NCI-H510A treated with DMSO at 0.1 percent for 48 hours (cell line): ENCODE measurements around the gene CALY.
A peak's percentile ranks its signal among the peaks of the same experiment; 100 is the strongest.

ENCODE experiments used
- DNase-seq: peaks from one replicate; lab custom pipeline; 2025; lab: John Stamatoyannopoulos, UW

The CALY gene

GRCh38 chr10:133311570-133311969, 25.1 kb downstream of the CALY start:
- no peak for DNase-seq

- no peak for DNase-seq
Observed at GRCh38 chr10:133310789-133311188, 25.9 kb downstream of the CALY start.

DNA sequence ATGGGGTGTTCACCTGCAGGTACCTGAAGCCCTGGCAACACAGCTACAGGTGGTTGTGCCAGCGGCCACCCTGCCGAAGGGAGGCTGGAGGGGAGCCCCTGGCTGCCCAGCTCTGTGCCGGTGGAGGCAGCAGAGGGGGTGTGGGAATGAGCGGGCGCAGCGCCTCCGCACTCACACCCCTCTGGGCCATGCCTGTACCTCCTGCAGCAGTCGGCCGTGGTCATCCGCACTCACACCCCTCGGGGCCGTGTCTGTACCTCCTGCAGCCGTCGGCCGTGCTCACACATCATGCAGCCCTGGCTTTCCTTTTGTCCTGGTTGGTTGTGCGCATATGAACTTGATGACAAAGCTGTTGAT, 26.3 kb downstream of the CALY start:
- DNase-seq = no peak

DNA sequence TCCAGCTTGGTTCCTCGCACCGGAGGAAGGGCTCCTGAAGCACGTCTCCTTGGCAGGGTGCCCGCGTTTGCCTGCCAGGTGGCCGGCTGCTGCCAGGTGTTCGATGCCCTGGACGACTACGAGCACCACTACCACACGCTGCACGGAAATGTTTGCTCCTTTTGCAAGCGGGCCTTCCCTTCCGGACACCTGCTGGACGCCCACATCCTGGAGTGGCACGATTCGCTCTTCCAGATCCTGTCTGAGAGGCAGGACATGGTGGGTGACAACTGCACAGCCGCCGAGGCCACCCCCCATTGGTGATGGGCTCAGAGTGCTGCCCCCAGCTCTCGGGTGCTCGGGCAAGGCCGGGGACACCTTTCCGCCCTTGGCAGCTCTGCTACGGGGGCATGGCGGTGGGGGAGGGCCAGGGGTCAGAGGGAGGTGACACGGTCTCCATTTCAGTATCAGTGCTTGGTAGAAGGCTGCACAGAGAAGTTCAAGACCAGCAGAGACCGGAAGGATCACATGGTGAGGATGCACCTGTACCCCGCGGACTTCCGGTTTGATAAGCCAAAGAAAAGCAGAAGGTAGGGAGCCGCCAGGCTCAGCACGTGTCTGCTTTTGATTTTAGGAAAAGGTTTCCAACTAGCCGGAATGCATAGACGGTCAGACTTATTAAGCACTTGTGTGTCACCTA, 26.8 kb downstream of the CALY start:
- peak; percentile 73 for DNase-seq

DNA sequence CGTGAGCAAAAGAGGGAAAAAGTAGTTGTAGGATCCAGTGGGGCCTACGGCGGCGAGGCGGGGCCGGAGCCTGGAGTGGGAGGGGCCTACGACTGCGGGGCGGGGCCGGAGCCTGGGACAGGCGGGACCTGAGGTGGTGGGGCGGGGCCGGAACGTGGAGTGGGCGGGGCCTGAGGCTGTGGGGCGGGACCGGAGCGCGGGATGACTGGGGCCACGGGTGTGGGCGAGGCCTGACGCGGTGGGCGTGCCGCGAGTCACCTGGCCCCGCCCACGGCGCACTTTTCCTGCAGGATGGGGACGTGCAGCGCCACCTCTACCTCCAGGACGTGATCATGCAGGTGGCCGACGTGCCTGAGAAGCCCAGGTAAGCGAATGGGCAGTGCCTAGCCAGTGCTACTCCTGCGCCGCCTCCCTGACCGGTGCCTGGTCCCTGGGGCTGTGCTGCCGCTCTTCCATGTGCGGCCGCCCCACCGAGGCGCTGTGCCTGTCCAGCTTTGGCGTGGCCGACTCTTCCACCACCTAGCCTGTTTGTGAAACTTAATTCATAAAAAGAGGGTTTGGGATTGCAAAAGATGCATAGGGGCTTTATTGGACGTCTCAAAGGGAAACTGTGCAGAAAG, 27.5 kb downstream of the CALY start:
- DNase-seq = peak; percentile 81

GRCh38 chr10:133308421-133309099, 28.1 kb downstream of the CALY start, which contains the start of the genes TUBGCP2 and ZNF511:
Gene TUBGCP2, minus strand, starts transcription at chr10:133308872. Its CDS starts 5,931 bp downstream, at chr10:133302941.
Gene ZNF511, plus strand, starts transcription at chr10:133308914. Its CDS starts 30 bp downstream, at chr10:133308944.
- peak; percentile 76 for DNase-seq

GRCh38 chr10:133307776-133308420, 28.8 kb downstream of the CALY start:
- DNase-seq = peak; percentile 71

GRCh38 chr10:133306941-133307379, 29.7 kb downstream of the CALY start:
- DNase-seq = no peak

- no peak for DNase-seq
Observed at GRCh38 chr10:133306097-133306476, 30.6 kb downstream of the CALY start.

DNA sequence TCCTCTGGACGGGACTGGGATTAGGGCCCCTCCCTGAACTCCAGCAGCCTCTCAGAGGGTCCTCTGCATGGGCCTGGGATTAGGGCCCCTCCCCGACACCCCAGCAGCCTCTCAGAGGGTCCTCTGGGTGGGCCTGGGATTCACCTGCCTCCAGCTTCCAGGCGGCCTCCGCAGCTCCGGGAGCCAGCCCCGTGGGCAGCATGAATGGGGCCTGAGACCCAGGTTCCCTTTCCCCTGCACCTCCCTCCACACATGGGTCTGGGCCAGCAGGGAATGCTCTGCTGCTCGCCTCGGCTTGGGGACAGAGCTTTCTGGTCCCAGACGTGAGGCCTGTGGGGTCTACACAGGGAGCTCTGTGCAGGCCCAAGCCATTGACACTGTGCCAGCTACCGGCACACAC, 33.5 kb downstream of the CALY start:
- no peak for DNase-seq

DNA sequence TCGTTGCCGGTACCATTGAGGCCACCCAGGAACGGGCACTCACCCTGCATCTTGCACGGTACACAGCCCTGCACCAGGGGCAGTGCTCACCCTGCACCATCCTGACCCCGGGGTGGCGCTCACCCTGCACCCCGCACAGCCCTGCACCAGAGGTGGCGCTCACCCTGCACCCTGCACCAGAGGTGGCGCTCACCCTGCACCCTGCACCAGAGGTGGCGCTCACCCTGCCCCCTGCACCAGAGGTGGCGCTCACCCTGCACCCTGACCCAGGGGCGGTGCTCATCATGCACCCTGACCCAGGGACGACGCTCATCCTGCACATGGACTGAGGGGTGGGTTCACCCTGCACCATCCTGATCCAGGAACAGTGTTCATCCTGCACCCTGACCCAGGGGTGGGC, 34.5 kb downstream of the CALY start:
- no peak for DNase-seq

DNA sequence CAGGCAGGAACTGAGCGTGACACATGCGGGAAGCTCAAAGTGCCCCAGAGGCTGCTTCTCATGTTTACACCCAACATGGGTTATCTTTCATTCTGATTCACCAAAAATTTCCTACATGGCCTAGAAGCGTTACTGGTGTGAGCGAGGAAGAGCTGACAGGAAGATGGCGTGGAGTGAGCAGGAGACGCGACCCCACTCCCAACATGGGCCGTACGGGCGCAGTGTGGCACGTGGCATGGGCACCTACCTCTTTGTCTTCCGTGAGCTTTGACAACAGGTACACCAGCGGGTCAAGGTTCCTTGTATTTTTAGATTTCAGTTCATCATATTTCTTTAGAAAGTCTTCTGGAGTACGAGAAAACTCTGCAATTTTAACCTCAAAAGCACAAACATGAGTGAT, 37.0 kb downstream of the CALY start:
- no peak for DNase-seq

GRCh38 chr10:133299224-133299623, 37.5 kb downstream of the CALY start:
- DNase-seq = no peak

- DNase-seq = no peak
Observed at GRCh38 chr10:133298466-133298865, 38.2 kb downstream of the CALY start.

DNA sequence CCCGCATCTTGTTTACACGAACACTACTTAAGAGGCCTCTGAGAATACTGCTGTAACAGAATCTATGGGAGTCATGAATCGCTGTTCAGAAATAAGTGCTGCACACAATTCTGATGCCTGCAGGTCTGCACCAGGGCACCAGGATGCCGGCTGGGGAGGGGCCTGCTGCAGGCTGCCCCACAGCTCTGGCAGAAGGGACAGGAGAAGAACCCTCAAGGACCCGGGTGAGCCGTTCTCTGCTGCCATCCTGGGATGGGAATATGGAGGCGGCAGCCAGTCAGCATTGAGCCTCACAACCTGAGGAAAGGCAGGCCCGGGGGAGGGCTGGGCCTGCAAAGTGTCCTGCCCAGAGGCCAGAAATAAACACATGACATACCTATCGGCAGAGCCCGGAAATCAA, 39.2 kb downstream of the CALY start:
- no peak for DNase-seq

DNA sequence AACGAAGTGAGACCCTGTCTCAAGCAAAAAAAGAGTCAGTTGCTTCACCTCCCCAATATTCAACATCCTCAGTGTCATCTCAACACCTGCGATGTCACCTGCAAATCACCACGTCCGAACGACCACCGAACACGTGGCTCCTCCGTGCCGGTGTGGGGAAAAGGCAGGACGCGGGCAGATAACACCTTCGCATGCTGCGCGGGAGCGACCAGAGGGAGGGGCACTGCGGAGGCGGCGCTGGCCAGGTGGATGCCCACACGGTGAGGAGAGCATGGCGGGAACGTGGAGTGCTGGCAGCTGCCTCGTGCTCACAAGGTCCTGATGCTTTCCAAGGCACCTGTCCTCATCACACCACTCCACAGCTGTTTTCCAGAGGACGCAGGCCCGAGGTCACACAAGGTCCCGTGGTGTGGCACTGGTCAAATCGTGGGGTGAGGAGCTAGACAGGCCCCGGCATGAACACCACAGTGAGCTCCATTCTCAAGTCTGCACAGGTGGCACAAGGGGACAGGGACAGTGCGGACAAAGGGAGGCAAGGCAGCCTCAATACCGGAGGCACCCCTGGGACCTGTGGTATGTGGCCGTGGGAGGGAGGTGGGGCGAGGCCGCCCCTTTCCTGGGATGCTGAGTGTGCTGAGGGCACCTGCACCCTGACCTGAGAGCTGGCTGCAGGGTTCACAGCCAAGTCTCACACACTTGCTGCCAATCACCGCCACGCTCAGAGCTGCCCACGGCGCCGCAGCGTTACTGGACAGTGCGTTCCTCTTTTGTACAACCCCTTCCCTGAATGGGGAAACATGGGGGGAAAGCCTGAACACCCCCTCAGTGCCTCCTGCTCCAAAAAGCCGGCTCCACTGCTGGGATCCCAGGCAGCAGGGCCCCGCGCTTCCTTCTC, 41.0 kb downstream of the CALY start:
- no peak for DNase-seq

- DNase-seq = no peak
Observed at GRCh38 chr10:133294189-133294588, 42.5 kb downstream of the CALY start.

DNA sequence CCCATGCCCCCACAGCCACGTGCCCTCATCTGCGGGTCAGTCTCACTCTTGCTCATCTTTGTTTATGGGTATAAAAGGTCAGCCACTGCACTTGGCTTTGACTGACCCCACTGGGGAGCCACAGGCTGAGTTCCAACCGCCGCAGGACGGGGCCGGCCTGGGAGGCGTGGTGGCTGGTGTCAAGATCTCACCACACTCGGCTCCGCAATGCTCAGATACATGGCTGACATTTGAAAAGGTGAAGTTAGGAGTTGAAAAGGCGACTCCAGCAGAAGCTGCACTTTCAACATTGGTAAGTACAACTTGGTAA, 42.9 kb downstream of the CALY start:
- DNase-seq = no peak

DNA sequence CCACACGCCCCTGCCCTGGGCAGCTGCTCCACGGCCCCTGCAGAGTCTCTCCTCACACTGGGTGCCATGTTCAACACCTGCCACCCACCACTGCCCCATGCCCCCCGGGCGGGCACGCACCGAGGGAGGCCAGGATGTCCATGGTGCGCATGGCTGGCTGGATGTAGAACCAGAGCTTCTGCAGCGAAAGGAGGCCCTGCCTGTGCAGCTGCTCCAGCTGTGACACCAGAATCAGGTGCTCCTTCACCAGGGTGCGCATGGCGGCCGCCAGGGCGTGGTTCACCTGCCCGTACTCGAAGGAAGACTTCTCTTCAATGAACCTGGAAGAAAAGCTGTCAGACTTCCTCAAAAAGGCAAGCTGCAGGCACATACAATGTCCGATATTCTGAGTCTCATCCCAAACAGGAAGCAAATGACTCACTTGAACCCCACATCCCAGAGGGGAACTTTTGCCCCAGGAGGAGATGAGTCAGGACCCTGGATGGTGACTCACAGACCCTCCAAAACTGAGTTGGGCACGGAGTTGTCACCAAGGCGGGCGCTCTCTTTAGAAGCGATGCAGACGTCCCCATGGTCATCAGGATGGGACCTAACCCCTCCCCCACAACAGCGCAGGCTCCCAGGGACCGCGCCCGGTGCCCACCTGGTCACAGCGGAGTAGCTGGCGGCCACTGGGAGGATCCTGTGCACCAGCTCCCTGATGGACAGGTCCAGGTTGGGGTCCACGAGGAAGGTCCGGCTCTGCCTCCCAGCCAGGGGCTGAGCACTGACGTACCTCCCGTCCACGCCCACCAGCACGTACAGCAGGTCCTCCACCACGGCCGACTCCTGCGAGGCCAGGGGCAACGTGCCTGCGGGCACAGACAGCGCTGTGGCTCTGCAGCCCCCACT, 43.5 kb downstream of the CALY start:
- DNase-seq = no peak

DNA sequence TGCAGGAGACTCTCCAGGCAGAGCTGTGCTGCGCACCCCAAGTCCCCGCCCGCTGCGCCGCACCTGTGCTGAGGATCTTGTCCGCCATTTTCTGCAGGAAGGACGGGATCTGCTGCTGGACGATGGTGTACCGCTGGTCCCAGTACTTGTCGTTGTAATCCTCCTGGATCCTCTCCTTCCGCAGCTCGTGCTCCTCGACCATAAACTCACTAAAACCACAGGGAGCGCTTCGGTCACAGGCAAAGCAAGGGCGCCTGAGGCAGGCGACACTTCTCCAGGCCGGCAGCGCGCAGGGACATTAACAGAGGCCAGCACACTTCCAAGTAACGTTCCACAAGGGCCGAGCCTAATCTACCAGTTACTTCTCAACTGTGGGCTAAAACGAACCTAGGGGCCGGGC, 46.9 kb downstream of the CALY start:
- no peak for DNase-seq
